Muscle of back (tissue), 11 donors: ENCODE results near the gene TBC1D23. TPM values are rescaled to one million over a fixed set of nuclear protein-coding genes. Genes with fewer than 3 reads are reported as not detected.
"Not testable (repeated sequence)": the region's sequence is repeated elsewhere in the genome, so short reads cannot be mapped to it uniquely, and the experiment has no call there.

Source experiments
- DNase-seq, 3 donors: peaks; one replicate each; pipeline versions ENCODE4 v3.0.0 to v3.0.0-alpha.2; 2013
- polyA plus RNA-seq, 10 donors: library from polyadenylated mRNA; unstranded; fragments of 120-200 nt; gene quantifications; one replicate each; pipeline ENCODE4 v1.2.1, GENCODE V29; 2013; ENCODE audit not compliant: insufficient read length in 10 of 10

Gene TBC1D23
- polyA plus RNA-seq, 10 donors, result 28.2 to 41.4 (median 33.6) TPM

GRCh38 chr3:100254168-100254777, 6.5 kb upstream of the TBC1D23 start:
- DNase-seq, result peak; percentile 73 to 89 (median 80)

- peak; percentile 68 to 80 (median 73) for DNase-seq
Observed at GRCh38 chr3:100256731-100257151, 4.1 kb upstream of the TBC1D23 start.

GRCh38 chr3:100257586-100257985, 3.2 kb upstream of the TBC1D23 start:
- peak in 2 of 3 donors; percentile 64 for DNase-seq

GRCh38 chr3:100260081-100260684, 609 bp upstream of the TBC1D23 start:
- peak; percentile 68 to 95 (median 90) for DNase-seq

- no peak for DNase-seq
Observed at GRCh38 chr3:100261485-100261903, 702 bp downstream of the TBC1D23 start.

GRCh38 chr3:100262925-100263324, 2.1 kb downstream of the TBC1D23 start:
- DNase-seq, result not testable (repeated sequence)

- no peak for DNase-seq
Observed at GRCh38 chr3:100263583-100263982, 2.8 kb downstream of the TBC1D23 start.

- no peak for DNase-seq
Observed at GRCh38 chr3:100264242-100264641, 3.5 kb downstream of the TBC1D23 start.

GRCh38 chr3:100265016-100265415, 4.2 kb downstream of the TBC1D23 start:
- DNase-seq, result no peak

- no peak for DNase-seq
Observed at GRCh38 chr3:100266531-100266930, 5.7 kb downstream of the TBC1D23 start.

GRCh38 chr3:100268156-100268555, 7.4 kb downstream of the TBC1D23 start:
- no peak for DNase-seq

- no peak for DNase-seq
Observed at GRCh38 chr3:100269001-100269400, 8.2 kb downstream of the TBC1D23 start.

GRCh38 chr3:100269410-100270214, 8.8 kb downstream of the TBC1D23 start:
- peak in 1 of 3 donors; percentile 92 for DNase-seq

- DNase-seq, result no peak
Observed at GRCh38 chr3:100270215-100270583, 9.4 kb downstream of the TBC1D23 start.

- no peak for DNase-seq
Observed at GRCh38 chr3:100271522-100271921, 10.7 kb downstream of the TBC1D23 start.

GRCh38 chr3:100272797-100273611, 12.2 kb downstream of the TBC1D23 start:
- DNase-seq, result not testable (repeated sequence)

GRCh38 chr3:100274361-100274760, 13.6 kb downstream of the TBC1D23 start:
- DNase-seq, result no peak

- no peak for DNase-seq
Observed at GRCh38 chr3:100277255-100277800, 16.5 kb downstream of the TBC1D23 start.

GRCh38 chr3:100278910-100279309, 18.1 kb downstream of the TBC1D23 start:
- no peak for DNase-seq

- DNase-seq, result no peak
Observed at GRCh38 chr3:100288288-100288894, 27.6 kb downstream of the TBC1D23 start.

- no peak for DNase-seq
Observed at GRCh38 chr3:100289339-100289738, 28.5 kb downstream of the TBC1D23 start.
